Glomerular endothelial cell (primary cell): ENCODE measurements around the gene MTARC2. TPM values are rescaled to one million over a fixed set of nuclear protein-coding genes. Genes with fewer than 3 reads are reported as not detected.

Experiments used
- DNase-seq: peaks from one replicate; pipeline ENCODE4 v3.0.0-alpha.2; 2011; ENCODE audit warnings: low read depth, low spot score; ENCODE audit errors: extremely low read depth
- total RNA-seq: library from RNA; depleted of rRNA; stranded (reverse); fragments of >200 nt; gene quantifications from 2 replicates; pipeline ENCODE4 v1.2.3, GENCODE V29; 2015

Gene MTARC2
- total RNA-seq, 1 donor from 2014 or later, result 12.5 TPM

DNA sequence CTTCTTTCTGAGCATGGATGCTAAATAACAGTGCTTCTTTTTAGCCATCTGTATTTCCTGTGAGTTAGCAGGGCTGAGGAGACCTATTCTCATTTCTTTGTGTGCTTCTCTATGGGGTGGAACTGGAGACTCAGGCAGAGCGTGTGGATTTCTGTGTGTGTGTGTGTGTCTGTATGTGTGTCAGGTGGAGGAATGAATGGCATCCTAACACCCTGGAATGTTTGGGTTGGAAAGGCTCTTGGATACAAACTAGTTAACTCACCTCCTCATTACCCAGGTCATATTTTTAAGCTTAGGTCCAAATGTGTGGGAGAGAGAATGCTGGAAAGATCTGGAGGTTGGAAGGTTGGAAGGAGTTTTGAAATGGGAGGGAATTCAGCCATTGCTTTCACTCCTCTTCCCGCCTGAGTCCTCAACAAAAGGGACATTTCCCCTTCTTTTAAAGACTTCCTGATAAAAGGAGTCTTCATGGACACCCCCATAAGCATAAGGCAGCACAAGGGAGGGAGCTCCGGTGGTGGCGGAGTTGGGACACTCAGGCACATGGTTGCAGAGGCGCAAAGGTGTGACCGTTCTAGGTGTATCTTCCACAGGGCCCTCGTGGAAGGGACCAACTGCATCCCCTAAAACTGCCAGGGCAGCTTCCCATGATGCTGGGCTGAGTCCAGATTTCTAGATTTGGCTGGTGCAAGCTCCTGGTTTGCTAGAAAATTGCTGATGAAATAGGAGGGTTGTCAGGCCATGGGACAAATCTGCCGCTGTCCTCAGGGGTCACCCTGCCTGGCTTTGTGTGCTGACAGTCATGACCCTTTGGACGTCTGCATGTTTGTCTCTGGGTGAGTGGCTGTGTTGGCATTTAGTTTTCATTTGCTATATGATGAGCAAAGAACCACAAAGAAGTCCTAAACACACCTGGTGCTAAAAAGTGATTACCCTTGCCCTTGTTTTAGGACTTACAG is 76.2 kb downstream of the MTARC2 start:
- DNase-seq, result no peak

DNA sequence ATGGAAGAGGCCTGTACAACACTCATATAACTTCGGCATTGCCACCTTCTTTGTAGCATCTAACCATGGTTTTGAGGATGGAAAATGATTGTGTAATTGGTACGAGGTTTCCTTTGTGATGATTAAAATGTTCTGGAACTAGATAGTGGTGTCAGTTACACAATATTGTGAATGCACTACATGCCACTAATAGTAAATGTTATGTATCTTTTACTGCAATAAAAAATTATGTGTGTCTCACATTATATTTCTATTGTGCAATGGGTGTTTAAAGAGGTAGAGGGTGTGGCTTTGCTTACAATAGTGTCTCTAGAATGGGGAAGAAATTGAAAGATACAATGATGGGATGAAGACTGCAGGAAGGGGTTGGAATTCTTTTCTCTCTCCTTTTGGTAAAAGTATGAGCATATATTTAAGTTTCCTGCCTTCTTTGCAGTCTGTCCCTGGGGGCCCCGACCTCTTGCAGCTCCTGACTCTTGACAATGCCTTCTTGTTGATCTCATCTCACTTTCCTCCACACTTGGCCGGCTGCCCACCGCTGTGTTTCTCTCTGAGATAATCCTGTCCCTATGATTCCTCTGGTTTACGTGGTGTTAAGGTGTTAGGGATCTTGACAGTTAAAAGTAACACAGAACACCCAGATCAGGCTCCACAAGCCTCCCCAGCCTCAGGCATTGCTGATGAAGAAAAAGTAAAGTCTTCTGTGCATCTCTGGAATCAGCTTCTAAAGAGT is 77.9 kb downstream of the MTARC2 start:
- DNase-seq, result no peak

DNA sequence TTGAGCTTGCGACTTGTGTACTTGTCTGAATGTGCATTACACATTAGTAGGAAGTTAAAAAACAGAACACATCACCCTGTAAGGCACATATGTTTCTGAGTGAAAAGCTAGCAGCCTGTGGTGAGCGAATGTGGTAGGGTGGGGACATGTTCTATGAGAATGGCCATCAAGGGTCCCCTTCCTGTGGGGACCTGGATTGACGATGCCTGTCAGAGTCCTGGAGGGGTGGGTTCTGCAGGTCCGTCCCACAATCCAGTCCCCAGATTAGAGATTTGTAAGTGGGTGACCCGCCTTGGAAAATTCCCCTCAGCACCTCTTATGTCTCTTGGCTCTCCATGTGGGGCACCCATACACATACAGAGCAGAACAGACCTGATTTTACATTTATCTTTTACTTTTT is 78.6 kb downstream of the MTARC2 start:
- no peak for DNase-seq

DNA sequence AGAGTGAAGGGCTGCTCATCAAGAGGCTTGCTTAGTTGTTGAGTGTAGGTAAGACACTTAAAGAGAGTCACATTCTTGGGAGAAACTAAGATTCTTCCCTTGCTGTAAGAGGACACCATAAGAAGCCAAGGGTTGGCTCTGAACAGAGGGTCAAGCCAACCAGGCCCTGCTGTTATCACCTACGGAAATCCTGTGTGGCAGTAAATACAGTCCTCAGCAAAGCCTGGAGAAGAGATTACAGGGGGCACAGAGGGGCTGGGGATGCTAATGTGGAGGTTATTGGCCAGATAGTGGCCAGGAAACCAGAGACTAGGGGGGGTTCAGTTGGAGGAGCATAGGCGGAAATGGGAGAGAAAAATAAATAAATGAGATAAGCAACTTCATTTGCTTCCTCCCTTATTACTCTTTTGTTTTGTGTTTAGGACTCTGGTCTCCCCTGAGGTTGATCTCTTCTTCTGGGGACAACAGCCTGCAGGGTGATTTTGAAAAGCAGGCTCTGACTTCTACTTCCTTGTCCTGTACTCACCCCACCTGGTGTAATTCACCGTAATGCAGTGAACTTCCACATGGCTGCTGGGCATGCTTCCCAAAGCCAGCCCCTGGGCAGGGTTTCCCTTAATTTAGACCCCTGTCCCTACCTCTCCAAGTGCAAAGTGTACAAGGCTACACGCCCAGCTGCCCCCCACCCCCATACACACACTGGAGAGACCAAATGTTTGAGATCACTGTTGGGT is 79.5 kb downstream of the MTARC2 start:
- DNase-seq, result no peak

DNA sequence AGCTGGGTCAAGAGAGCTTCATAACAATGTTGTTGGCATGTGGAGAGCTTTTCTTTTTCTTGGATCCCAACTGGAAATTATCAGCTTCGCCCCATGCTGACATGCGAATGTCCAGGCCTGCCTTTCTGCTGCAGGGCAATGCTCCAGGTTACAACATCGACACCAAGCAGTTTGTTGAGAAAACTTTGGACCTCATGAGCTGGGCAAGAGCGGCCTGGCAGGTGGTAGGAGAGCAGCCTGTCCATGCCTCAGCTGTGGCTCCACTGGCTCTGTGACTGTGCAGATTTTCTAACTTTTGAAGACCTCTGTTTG is 80.0 kb downstream of the MTARC2 start:
- no peak for DNase-seq

DNA sequence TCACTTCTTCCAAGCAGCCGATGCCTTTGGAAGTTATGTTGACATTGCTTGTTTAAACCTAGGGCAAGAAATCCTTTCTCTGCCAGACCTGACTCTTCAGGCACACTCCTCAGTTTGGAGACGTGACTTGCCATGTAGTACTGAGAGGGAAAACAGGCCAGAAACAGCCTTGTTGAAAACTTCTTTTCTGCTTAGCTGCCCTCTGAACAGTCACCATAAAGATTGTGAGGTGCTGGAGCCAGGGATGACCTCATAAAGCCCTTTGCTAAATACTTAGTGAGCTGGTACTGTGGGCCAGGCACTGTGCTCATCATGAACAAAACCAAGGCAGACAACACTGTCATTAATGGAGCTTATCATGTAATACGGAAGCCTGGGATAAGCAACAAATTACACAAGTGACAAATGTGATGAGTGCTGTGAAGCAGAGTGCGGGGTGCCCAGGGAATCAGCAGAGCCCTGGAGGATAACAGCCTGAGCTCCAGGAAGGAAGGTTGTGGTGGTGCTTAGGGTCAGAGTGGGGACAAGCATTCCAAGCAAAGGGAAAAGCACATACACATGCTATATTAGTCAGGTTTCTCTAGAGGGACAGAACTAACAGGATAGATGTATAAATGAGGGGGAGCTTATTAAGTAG is 80.9 kb downstream of the MTARC2 start:
- no peak for DNase-seq

DNA sequence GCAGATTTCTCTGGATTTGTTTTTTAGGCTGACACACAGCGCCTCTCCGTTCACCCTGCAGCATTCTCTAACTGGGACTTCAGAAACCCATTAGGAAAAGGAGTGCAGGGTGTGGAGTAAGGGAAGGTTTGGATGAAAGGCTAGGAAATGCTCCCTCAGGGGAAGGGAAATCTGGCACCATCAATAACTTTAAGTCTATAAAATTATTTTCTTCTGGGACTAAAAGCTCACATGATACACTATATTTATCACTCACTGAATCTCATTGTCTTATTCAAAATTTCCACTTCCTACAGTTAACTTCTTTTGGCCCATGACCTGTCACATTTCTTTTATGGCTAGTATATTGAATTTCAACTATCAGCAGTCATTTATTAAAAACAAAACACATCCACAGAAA is 85.3 kb downstream of the MTARC2 start:
- DNase-seq, result no peak

Other genes with a start within 250 kb of the MTARC2 start
- 2.6 and 3.1 TPM in 2 replicates for gene MARK1, start 220.2 kb upstream of the MTARC2 start, total RNA-seq
- gene C1orf115, start 58.0 kb upstream of the MTARC2 start, total RNA-seq, result 20.4 and 21.8 TPM in 2 replicates
- 0.93 and 2.1 TPM in 2 replicates for gene MTARC1, start 38.6 kb downstream of the MTARC2 start, total RNA-seq
- gene HLX, start 131.1 kb downstream of the MTARC2 start, total RNA-seq, result 27.3 and 30.4 TPM in 2 replicates